C4-2B (cell line): Measurements from ENCODE around the gene MGST1.

Experiments used
- H3K27ac ChIP-seq: fragments of 450-650 bp; 2 replicates; pipeline ENCODE4 v1.5.1; 2017
- ZFX ChIP-seq: fragments of 450-650 bp; IDR thresholded peaks from 2 replicates; pipeline ENCODE4 v1.6.1; 2017
- TF ChIP-seq, protein P1 (sequence below): fragments of 450-650 bp; conservative IDR thresholded peaks from 2 replicates; pipeline ENCODE4 v1.5.1; 2017; ENCODE audit warnings: mild to moderate bottlenecking

MGST1 gene, protein sequence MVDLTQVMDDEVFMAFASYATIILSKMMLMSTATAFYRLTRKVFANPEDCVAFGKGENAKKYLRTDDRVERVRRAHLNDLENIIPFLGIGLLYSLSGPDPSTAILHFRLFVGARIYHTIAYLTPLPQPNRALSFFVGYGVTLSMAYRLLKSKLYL

GRCh38 chr12:16347391-16348298 lies at the start of gene MGST1:
Gene MGST1, plus strand, starts transcription at chr12:16347645. Its CDS starts 6,608 bp downstream, at chr12:16354253.
- H3K27ac ChIP-seq: peak within 1 kb of the TSS; percentile 92
- TF ChIP-seq ZFX: no peak
- TF ChIP-seq, protein P1, sequence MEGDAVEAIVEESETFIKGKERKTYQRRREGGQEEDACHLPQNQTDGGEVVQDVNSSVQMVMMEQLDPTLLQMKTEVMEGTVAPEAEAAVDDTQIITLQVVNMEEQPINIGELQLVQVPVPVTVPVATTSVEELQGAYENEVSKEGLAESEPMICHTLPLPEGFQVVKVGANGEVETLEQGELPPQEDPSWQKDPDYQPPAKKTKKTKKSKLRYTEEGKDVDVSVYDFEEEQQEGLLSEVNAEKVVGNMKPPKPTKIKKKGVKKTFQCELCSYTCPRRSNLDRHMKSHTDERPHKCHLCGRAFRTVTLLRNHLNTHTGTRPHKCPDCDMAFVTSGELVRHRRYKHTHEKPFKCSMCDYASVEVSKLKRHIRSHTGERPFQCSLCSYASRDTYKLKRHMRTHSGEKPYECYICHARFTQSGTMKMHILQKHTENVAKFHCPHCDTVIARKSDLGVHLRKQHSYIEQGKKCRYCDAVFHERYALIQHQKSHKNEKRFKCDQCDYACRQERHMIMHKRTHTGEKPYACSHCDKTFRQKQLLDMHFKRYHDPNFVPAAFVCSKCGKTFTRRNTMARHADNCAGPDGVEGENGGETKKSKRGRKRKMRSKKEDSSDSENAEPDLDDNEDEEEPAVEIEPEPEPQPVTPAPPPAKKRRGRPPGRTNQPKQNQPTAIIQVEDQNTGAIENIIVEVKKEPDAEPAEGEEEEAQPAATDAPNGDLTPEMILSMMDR: no peak

GRCh38 chr12:16299403-16299802 lies 48.0 kb upstream of the MGST1 start:
- TF ChIP-seq, protein P1: no peak
- no peak for TF ChIP-seq ZFX
- H3K27ac ChIP-seq: no peak overlapping the region

- no peak overlapping the region for H3K27ac ChIP-seq
- TF ChIP-seq, protein P1: no peak
- TF ChIP-seq ZFX: no peak
Observed at GRCh38 chr12:16300122-16300521, 47.3 kb upstream of the MGST1 start.

GRCh38 chr12:16300736-16301135 lies 46.7 kb upstream of the MGST1 start:
- no peak overlapping the region for H3K27ac ChIP-seq
- TF ChIP-seq, protein P1: no peak
- TF ChIP-seq ZFX: no peak

DNA sequence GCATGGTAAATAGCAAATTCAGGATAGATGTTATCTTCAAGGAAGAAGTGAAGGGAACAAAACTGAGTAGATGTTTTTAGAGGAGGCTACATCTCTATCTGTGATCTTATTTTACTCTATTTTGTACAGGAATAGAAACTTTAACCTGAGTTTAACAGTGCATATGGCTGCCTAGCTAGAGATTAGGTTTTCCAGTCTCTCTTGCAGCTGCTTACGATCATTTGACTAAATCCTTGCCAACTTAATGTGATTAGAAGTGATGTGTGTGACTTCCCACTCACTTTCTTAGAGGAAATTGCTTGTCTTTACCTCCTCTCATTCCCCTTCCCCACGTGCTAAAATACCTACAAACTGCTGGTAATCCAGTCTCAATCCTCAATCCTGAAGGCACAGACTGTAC lies 43.5 kb upstream of the MGST1 start:
- H3K27ac ChIP-seq: no peak overlapping the region
- TF ChIP-seq, protein P1: no peak
- TF ChIP-seq ZFX: no peak

DNA sequence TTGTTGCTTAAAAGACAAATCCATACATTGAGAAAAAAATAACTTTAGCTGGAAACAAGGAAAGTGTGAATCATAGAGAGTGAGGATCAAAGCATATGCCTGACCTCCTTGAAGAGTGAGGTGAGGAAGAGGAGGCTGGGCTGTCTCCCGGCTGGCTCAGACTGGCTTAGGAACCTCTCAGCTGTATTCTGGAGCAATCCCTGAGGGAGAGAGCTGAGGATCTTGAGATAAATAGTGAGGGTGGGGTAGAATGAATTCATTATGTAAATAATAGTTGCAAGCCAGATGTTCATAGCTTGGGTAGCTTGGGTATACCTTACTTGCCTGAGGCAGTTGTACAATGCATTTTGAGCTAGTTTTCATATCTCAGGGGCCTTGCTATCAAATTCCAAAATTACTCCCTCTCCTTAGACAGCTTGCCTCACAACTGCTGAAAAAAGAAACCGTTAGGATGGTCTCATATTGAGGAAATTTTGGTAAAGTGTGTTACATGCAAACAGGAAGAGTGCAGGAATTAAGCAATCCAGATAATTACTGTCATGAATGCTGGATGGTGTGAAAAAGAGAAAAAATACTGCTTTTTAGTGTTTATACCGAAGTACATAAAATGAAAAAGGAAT lies 39.5 kb upstream of the MGST1 start:
- TF ChIP-seq, protein P1: no peak
- TF ChIP-seq ZFX: no peak
- H3K27ac ChIP-seq: no peak overlapping the region

GRCh38 chr12:16310934-16311333 lies 36.5 kb upstream of the MGST1 start:
- no peak overlapping the region for H3K27ac ChIP-seq
- TF ChIP-seq, protein P1: no peak
- no peak for TF ChIP-seq ZFX
